ENCODE measurements around the gene KLF3. TPM values are rescaled to one million over a fixed set of nuclear protein-coding genes. Genes with fewer than 3 reads are reported as not detected.
A peak's percentile ranks its signal among the peaks of the same experiment; 100 is the strongest.

Gene KLF3
- total RNA-seq, 1 experiment from 2014 or later = 16.8 TPM

GRCh38 chr4:38675146-38676121, 11.4 kb downstream of the KLF3 start:
- DNase-seq (ENCODE audit: low spot score) = peak; percentile 85
- Mint-ChIP-seq H3K27me3 (ENCODE audit: low read depth) (no peaks in the 10 kb centered on the region), H3K27ac (no peak overlapping the region), H3K4me3 (peak overlapping the region; percentile 36; the same call in 1 of the 2 replicates), H3K9me3 (peaks cover 8% of the 10 kb centered on the region), H3K4me1 (peaks cover 63% of the 10 kb centered on the region), H3K36me3 (peaks cover 17% of the 10 kb centered on the region)
- TF ChIP-seq CTCF (IDR thresholded peaks at IDR 0.05) (peak; percentile 87), E2F4 (CRISPR knock-in tag; IDR thresholded peaks at IDR 0.05; ENCODE audit: borderline replicate concordance, low read depth) (no peak)
- ChIA-PET CTCF (interaction anchor here (0.6 to 2.2 kb wide), 15 partner anchors 9 to 606 kb away, joined by 3 to 39 read pairs (median 3); no protein-coding TSS in a partner anchor), POLR2A (interaction anchor here (0.7 to 1.3 kb wide), 4 partner anchors 9 to 577 kb away, joined by 3 to 6 read pairs (median 4); no protein-coding TSS in a partner anchor)
- peak; percentile 53 for ATAC-seq

GRCh38 chr4:38676986-38677385, 13.0 kb downstream of the KLF3 start:
- Mint-ChIP-seq H3K27me3 (ENCODE audit: low read depth) (no peaks in the 10 kb centered on the region), H3K36me3 (peaks cover 25% of the 10 kb centered on the region), H3K4me1 (peaks cover 48% of the 10 kb centered on the region), H3K27ac (no peak overlapping the region), H3K4me3 (no peak overlapping the region), H3K9me3 (peaks cover 8% of the 10 kb centered on the region)
- POLR2A ChIA-PET = no interaction called here
- DNase-seq (ENCODE audit: low spot score) (no peak), ATAC-seq (no peak)
- CTCF ChIA-PET = interaction anchor here (0.7 to 1.0 kb wide), 2 partner anchors 350 to 608 kb away, joined by 3 to 4 read pairs; no protein-coding TSS in a partner anchor
- TF ChIP-seq FOXJ3 (CRISPR knock-in tag; IDR thresholded peaks at IDR 0.05; ENCODE audit: borderline replicate concordance) (no peak), ZSCAN18 (CRISPR knock-in tag; IDR thresholded peaks at IDR 0.05) (no peak), CREB1 (CRISPR knock-in tag; IDR thresholded peaks at IDR 0.05) (no peak), FOXK1 (CRISPR knock-in tag; IDR thresholded peaks at IDR 0.05) (no peak), AFF4 (CRISPR knock-in tag; IDR thresholded peaks at IDR 0.05; ENCODE audit: borderline replicate concordance) (no peak), USF2 (CRISPR knock-in tag; IDR thresholded peaks at IDR 0.05) (no peak), PRRX2 (CRISPR knock-in tag; IDR thresholded peaks at IDR 0.05) (no peak), JAZF1 (CRISPR knock-in tag; IDR thresholded peaks at IDR 0.05) (no peak), IRF1 (CRISPR knock-in tag; IDR thresholded peaks at IDR 0.05) (no peak)

Measured in WTC11 (cell line).